ENCODE measurements around the gene KCNAB2.

KCNAB2 gene

DNA sequence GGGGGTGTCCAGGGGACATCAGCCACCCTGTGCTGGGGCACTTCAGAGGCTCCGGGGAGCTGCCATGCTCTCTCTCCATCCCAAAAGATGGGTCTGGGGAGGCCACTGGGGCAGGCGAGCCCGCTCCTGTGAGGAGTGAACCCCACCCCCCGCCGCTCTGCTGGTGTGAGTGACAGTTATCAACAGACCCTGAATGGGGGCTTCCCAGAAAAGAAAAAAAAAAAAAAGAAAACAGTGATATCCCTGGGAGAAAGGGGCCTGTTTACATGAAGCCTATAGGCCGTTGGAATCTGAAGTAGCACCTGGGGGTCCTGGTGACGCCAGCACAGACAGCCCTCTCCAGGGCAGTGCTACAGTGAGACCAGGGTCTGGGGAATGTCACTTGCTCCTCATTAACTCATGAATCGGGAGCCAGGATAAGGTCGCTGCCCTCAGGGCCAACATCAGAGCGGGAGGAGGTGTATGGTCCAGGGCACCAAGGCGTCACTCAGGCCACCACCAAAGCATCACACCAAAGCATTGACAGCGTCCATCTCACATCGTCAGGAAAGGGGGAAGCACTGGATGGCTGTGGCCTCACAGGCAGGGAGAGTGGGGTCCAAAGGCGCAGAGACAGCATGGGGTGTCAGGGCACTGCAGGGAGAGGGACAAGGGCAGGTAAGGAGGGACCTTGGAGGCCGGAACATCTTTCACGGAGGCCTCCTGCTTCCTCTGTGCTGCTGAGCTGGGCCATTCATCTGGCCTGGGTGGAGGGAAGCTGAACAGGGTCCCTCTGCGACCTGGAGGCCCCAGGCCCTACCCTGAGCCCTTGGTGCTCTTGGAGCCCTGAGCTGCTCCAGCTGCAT lies 45.0 kb upstream of the KCNAB2 start:
- no peak overlapping the region for H3K4me3 ChIP-seq (ENCODE audit: low read depth, low read length)
- TF ChIP-seq, protein P1, sequence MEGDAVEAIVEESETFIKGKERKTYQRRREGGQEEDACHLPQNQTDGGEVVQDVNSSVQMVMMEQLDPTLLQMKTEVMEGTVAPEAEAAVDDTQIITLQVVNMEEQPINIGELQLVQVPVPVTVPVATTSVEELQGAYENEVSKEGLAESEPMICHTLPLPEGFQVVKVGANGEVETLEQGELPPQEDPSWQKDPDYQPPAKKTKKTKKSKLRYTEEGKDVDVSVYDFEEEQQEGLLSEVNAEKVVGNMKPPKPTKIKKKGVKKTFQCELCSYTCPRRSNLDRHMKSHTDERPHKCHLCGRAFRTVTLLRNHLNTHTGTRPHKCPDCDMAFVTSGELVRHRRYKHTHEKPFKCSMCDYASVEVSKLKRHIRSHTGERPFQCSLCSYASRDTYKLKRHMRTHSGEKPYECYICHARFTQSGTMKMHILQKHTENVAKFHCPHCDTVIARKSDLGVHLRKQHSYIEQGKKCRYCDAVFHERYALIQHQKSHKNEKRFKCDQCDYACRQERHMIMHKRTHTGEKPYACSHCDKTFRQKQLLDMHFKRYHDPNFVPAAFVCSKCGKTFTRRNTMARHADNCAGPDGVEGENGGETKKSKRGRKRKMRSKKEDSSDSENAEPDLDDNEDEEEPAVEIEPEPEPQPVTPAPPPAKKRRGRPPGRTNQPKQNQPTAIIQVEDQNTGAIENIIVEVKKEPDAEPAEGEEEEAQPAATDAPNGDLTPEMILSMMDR (IDR thresholded peaks at IDR 0.05; ENCODE audit: insufficient read depth, low read depth, low read length, missing control alignments) = no peak
- no peak for DNase-seq (ENCODE audit: low read depth)

DNA sequence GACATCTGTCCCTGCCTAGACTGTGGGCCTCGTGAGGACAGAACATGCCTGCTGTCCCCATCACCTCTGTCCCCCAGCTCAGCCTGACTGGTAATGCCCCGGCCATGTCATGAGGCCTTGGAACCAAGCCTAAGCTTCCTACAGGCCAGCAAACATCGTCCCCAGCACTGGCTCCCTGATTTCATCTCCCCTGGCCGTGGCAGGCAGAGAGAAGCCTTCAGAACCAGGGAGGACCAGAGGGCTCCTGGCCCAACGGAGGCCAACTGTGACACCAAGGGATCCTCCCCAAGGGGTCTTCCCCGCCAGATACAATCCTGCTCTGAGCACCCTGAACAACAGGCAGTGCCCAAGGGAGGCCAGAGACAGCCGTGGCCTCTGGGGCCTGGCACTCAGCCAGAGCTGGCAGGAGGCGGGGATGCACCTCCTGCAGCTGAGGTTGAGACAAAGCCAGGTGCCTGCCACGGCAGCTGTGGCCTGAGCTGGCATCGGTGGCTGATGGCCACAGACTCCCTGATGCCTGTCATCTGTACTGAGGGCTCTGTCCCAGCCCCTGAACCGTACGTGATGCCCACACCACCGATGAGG lies 43.6 kb upstream of the KCNAB2 start:
- TF ChIP-seq, protein P1 (IDR thresholded peaks at IDR 0.05; ENCODE audit: insufficient read depth, low read depth, low read length, missing control alignments) = no peak
- DNase-seq (ENCODE audit: low read depth) = no peak
- no peak overlapping the region for H3K4me3 ChIP-seq (ENCODE audit: low read depth, low read length)

DNA sequence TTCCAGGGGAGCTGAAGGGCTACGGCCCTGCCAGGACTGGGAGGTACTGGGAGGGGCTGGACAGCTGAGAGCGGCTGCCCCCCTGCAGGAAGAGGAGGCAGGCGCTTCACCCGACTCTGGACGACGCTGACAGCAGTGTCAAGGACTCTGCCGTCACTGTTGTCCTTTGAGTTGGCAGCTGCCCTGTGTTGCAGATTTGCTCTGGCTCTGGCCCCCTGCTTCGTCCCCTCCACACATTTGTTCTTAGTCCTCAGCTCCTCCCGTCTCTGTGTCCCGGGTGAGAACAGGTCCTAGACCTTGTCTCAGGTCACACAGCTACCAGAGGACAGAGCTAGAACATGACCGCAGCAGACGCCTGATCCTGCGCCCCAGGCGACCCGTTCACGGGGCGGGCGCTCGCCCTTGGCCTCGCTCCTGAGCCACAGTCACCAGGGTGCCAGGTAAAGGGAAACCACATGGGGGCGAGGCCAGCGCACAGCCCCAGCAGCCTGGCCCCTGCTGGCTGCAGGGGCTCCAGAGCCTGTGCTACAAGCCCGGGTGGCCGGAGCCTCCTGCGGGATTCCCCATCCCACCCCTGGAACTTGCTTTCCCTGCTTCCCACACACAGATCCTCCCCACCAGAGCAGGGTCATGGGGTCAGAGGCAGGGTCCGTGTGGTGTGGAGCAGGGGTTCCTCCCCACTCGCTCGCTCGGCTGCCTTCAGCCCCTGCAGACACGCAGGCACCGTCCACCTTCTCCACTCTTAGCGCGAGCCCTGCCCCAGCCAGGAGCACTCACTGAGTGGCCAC lies 42.8 kb upstream of the KCNAB2 start:
- TF ChIP-seq, protein P1 (IDR thresholded peaks at IDR 0.05; ENCODE audit: insufficient read depth, low read depth, low read length, missing control alignments) = no peak
- no peak for DNase-seq (ENCODE audit: low read depth)
- H3K4me3 ChIP-seq (ENCODE audit: low read depth, low read length) = no peak overlapping the region

DNA sequence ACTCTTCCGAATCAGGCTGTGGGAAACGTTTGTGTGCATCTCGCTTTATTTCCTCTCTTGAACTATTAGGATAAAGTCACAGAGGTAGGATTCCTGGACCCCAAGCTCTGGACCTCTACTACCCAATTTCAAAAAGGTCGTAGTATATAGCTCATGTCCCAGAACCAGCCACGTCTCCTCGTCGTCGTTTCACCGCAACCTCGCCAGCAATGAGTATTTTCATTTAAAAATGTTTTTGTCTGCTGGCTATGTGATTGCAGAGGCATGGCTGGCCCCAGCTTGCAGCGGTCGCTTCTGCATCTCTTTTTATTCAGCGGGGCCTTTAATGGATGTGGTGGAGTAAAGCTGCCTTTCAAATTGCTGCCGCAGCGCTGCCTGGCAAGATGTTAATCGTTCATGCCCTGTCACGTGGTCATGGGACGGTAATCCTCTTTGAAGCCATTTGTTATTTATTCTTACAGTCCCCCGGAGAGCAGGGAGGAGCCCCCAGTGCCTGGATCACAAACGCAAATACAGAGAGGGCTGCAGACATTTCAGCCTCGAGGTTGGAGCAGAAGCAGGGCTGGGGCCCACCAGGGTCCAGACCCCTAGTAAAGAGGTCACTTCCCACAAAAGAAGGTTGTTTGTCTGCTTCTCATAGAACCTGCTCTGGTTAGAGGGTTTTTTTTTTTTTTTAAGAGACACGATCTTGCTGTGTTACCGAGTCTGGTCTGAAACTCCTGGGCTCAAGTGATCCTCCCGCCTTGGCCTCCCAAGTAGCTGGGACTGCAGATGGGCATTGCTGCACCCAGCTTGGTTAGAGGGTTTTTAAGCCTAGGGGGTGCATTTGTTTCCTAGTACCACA lies 41.9 kb upstream of the KCNAB2 start:
- no peak for DNase-seq (ENCODE audit: low read depth)
- no peak overlapping the region for H3K4me3 ChIP-seq (ENCODE audit: low read depth, low read length)
- TF ChIP-seq, protein P1 (IDR thresholded peaks at IDR 0.05; ENCODE audit: insufficient read depth, low read depth, low read length, missing control alignments) = no peak

DNA sequence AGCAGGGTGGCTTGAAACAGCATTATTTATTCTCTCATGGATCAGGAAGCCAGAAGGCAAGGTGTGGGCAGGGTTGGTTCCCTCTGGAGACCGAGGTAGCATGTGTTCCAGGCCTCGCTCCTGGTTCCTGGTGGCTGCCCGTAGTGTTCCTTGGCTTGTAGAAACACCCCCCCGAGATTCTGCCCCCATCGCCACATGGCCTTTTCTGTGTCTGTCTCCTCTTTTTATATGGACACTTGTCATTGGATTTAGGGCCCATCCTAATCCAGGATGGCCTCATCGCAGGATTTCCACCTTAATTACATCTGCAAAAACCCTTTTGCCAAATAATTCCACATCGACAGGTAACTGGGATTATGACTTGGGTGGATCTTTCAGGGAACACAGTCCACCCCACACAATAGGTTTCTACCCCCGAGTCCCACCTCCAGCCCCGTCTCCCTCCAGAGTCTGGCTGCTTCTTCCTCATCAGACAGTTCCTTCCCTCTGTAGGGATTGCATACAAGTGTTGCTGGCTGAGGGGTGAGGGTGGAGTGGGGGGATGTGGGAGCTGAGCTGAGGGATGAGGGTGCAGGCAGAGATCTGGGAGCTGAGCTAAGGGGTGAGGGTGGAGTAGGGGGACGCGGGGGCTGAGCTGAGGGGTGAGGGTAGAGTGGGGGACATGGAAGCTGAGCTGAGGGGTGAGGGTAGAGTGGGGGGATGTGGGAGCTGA lies 41.1 kb upstream of the KCNAB2 start:
- H3K4me3 ChIP-seq (ENCODE audit: low read depth, low read length) = no peak overlapping the region
- TF ChIP-seq, protein P1 (IDR thresholded peaks at IDR 0.05; ENCODE audit: insufficient read depth, low read depth, low read length, missing control alignments) = no peak
- DNase-seq (ENCODE audit: low read depth) = no peak
